ENCODE data around the gene CARD19.

The CARD19 gene

GRCh38 chr9:93096131-93096802 lies at the start of gene CARD19:
CARD19 (plus strand) TSS chr9:93096217; CDS start chr9:93096346, 129 bp downstream.
- Histone ChIP-seq H3K4me3 (ENCODE audit: low read length) (peak within 1 kb of the TSS; percentile 74), H3K36me3 (ENCODE audit: control insufficient read depth, insufficient read depth, low read length) (no peaks in the 10 kb centered on the region), H3K27me3 (ENCODE audit: control insufficient read depth, insufficient read depth, low read length) (no peaks in the 10 kb centered on the region), H3K9me3 (ENCODE audit: control insufficient read depth, low read length) (no peaks in the 10 kb centered on the region), H3K9ac (ENCODE audit: low read length) (peak within 1 kb of the TSS; percentile 79), H3K4me1 (ENCODE audit: control insufficient read depth, insufficient read depth, low read length) (peaks cover 52% of the 10 kb centered on the region)

GRCh38 chr9:93048566-93049448 lies 47.2 kb upstream of the CARD19 start:
- Histone ChIP-seq H3K36me3 (ENCODE audit: control insufficient read depth, insufficient read depth, low read length) (no peaks in the 10 kb centered on the region), H3K4me1 (ENCODE audit: control insufficient read depth, insufficient read depth, low read length) (no peaks in the 10 kb centered on the region), H3K4me3 (ENCODE audit: low read length) (no peak overlapping the region), H3K9me3 (ENCODE audit: control insufficient read depth, low read length) (no peaks in the 10 kb centered on the region), H3K9ac (ENCODE audit: low read length) (no peak overlapping the region), H3K27me3 (ENCODE audit: control insufficient read depth, insufficient read depth, low read length) (no peaks in the 10 kb centered on the region)

GRCh38 chr9:93049491-93049890 lies 46.5 kb upstream of the CARD19 start:
- no peaks in the 10 kb centered on the region for H3K36me3 ChIP-seq (ENCODE audit: control insufficient read depth, insufficient read depth, low read length)
- no peaks in the 10 kb centered on the region for H3K27me3 ChIP-seq (ENCODE audit: control insufficient read depth, insufficient read depth, low read length)
- no peaks in the 10 kb centered on the region for H3K9me3 ChIP-seq (ENCODE audit: control insufficient read depth, low read length)
- H3K4me1 ChIP-seq (ENCODE audit: control insufficient read depth, insufficient read depth, low read length): no peaks in the 10 kb centered on the region
- no peak overlapping the region for H3K4me3 ChIP-seq (ENCODE audit: low read length)
- H3K9ac ChIP-seq (ENCODE audit: low read length): no peak overlapping the region

GRCh38 chr9:93050231-93050630 lies 45.8 kb upstream of the CARD19 start:
- Histone ChIP-seq H3K9me3 (ENCODE audit: control insufficient read depth, low read length) (no peaks in the 10 kb centered on the region), H3K36me3 (ENCODE audit: control insufficient read depth, insufficient read depth, low read length) (no peaks in the 10 kb centered on the region), H3K4me1 (ENCODE audit: control insufficient read depth, insufficient read depth, low read length) (no peaks in the 10 kb centered on the region), H3K27me3 (ENCODE audit: control insufficient read depth, insufficient read depth, low read length) (no peaks in the 10 kb centered on the region), H3K9ac (ENCODE audit: low read length) (no peak overlapping the region), H3K4me3 (ENCODE audit: low read length) (no peak overlapping the region)

- no peaks in the 10 kb centered on the region for H3K36me3 ChIP-seq (ENCODE audit: control insufficient read depth, insufficient read depth, low read length)
- H3K9me3 ChIP-seq (ENCODE audit: control insufficient read depth, low read length): no peaks in the 10 kb centered on the region
- no peaks in the 10 kb centered on the region for H3K4me1 ChIP-seq (ENCODE audit: control insufficient read depth, insufficient read depth, low read length)
- H3K27me3 ChIP-seq (ENCODE audit: control insufficient read depth, insufficient read depth, low read length): no peaks in the 10 kb centered on the region
- H3K4me3 ChIP-seq (ENCODE audit: low read length): no peak overlapping the region
- H3K9ac ChIP-seq (ENCODE audit: low read length): no peak overlapping the region
Measured at GRCh38 chr9:93051680-93052089, 44.3 kb upstream of the CARD19 start.

- Histone ChIP-seq H3K9ac (ENCODE audit: low read length) (no peak overlapping the region), H3K4me3 (ENCODE audit: low read length) (no peak overlapping the region), H3K4me1 (ENCODE audit: control insufficient read depth, insufficient read depth, low read length) (no peaks in the 10 kb centered on the region), H3K27me3 (ENCODE audit: control insufficient read depth, insufficient read depth, low read length) (no peaks in the 10 kb centered on the region), H3K36me3 (ENCODE audit: control insufficient read depth, insufficient read depth, low read length) (no peaks in the 10 kb centered on the region), H3K9me3 (ENCODE audit: control insufficient read depth, low read length) (no peaks in the 10 kb centered on the region)
Measured at GRCh38 chr9:93052791-93053540, 43.1 kb upstream of the CARD19 start.

GRCh38 chr9:93053781-93054331 lies 42.2 kb upstream of the CARD19 start:
- H3K9me3 ChIP-seq (ENCODE audit: control insufficient read depth, low read length): no peaks in the 10 kb centered on the region
- no peaks in the 10 kb centered on the region for H3K4me1 ChIP-seq (ENCODE audit: control insufficient read depth, insufficient read depth, low read length)
- no peaks in the 10 kb centered on the region for H3K36me3 ChIP-seq (ENCODE audit: control insufficient read depth, insufficient read depth, low read length)
- H3K27me3 ChIP-seq (ENCODE audit: control insufficient read depth, insufficient read depth, low read length): no peaks in the 10 kb centered on the region
- H3K9ac ChIP-seq (ENCODE audit: low read length): no peak overlapping the region
- no peak overlapping the region for H3K4me3 ChIP-seq (ENCODE audit: low read length)

- Histone ChIP-seq H3K36me3 (ENCODE audit: control insufficient read depth, insufficient read depth, low read length) (no peaks in the 10 kb centered on the region), H3K27me3 (ENCODE audit: control insufficient read depth, insufficient read depth, low read length) (no peaks in the 10 kb centered on the region), H3K9ac (ENCODE audit: low read length) (no peak overlapping the region), H3K4me3 (ENCODE audit: low read length) (no peak overlapping the region), H3K4me1 (ENCODE audit: control insufficient read depth, insufficient read depth, low read length) (peaks cover 7% of the 10 kb centered on the region), H3K9me3 (ENCODE audit: control insufficient read depth, low read length) (no peaks in the 10 kb centered on the region)
Measured at GRCh38 chr9:93054758-93055704, 41.0 kb upstream of the CARD19 start.

- H3K4me1 ChIP-seq (ENCODE audit: control insufficient read depth, insufficient read depth, low read length): peaks cover 23% of the 10 kb centered on the region
- H3K9ac ChIP-seq (ENCODE audit: low read length): no peak overlapping the region
- no peaks in the 10 kb centered on the region for H3K36me3 ChIP-seq (ENCODE audit: control insufficient read depth, insufficient read depth, low read length)
- no peaks in the 10 kb centered on the region for H3K27me3 ChIP-seq (ENCODE audit: control insufficient read depth, insufficient read depth, low read length)
- H3K9me3 ChIP-seq (ENCODE audit: control insufficient read depth, low read length): no peaks in the 10 kb centered on the region
- no peak overlapping the region for H3K4me3 ChIP-seq (ENCODE audit: low read length)
Measured at GRCh38 chr9:93057042-93057702, 38.8 kb upstream of the CARD19 start.

- peaks cover 26% of the 10 kb centered on the region for H3K4me1 ChIP-seq (ENCODE audit: control insufficient read depth, insufficient read depth, low read length)
- H3K4me3 ChIP-seq (ENCODE audit: low read length): no peak overlapping the region
- H3K9ac ChIP-seq (ENCODE audit: low read length): no peak overlapping the region
- H3K9me3 ChIP-seq (ENCODE audit: control insufficient read depth, low read length): no peaks in the 10 kb centered on the region
- no peaks in the 10 kb centered on the region for H3K36me3 ChIP-seq (ENCODE audit: control insufficient read depth, insufficient read depth, low read length)
- no peaks in the 10 kb centered on the region for H3K27me3 ChIP-seq (ENCODE audit: control insufficient read depth, insufficient read depth, low read length)
Measured at GRCh38 chr9:93057703-93058354, 38.2 kb upstream of the CARD19 start.
